Neural progenitor cell (in vitro differentiated cells): Measurements from ENCODE around the gene IL18R1.

Experiments used
- EZH2phosphoT487 ChIP-seq: fragments of 200-600 bp; sonication (generic); IDR thresholded peaks from 2 replicates; pipeline ENCODE4 v1.6.1; 2017; ENCODE audit warnings: antibody characterized with exemption
- TF ChIP-seq, protein P1 (sequence below): fragments of 200-600 bp; sonication (generic); IDR thresholded peaks from 2 replicates; pipeline ENCODE4 v1.5.1; 2017; ENCODE audit warnings: antibody characterized with exemption, mild to moderate bottlenecking

- TF ChIP-seq, protein P1, sequence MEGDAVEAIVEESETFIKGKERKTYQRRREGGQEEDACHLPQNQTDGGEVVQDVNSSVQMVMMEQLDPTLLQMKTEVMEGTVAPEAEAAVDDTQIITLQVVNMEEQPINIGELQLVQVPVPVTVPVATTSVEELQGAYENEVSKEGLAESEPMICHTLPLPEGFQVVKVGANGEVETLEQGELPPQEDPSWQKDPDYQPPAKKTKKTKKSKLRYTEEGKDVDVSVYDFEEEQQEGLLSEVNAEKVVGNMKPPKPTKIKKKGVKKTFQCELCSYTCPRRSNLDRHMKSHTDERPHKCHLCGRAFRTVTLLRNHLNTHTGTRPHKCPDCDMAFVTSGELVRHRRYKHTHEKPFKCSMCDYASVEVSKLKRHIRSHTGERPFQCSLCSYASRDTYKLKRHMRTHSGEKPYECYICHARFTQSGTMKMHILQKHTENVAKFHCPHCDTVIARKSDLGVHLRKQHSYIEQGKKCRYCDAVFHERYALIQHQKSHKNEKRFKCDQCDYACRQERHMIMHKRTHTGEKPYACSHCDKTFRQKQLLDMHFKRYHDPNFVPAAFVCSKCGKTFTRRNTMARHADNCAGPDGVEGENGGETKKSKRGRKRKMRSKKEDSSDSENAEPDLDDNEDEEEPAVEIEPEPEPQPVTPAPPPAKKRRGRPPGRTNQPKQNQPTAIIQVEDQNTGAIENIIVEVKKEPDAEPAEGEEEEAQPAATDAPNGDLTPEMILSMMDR: no peak
- TF ChIP-seq EZH2phosphoT487: no peak
These were observed 6.1 kb downstream of the IL18R1 start for GRCh38 chr2:102361632-102362241.
